ENCODE measurements around the gene SUDS3.

Gene SUDS3

GRCh38 chr12:118446247-118446646 is 69.9 kb downstream of the SUDS3 start:
- peak in 3 of 56 donors; percentile 0 to 9 (median 1) for DNase-seq

- DNase-seq = no peak
Measured at GRCh38 chr12:118447181-118447580, 70.8 kb downstream of the SUDS3 start.

GRCh38 chr12:118448341-118448740 is 72.0 kb downstream of the SUDS3 start:
- peak in 4 of 56 donors; percentile 0 to 15 (median 7) for DNase-seq

GRCh38 chr12:118455327-118455726 is 79.0 kb downstream of the SUDS3 start:
- no peak for DNase-seq

- DNase-seq = no peak
Measured at GRCh38 chr12:118456741-118457140, 80.4 kb downstream of the SUDS3 start.

GRCh38 chr12:118459110-118459509 is 82.8 kb downstream of the SUDS3 start:
- no peak for DNase-seq

- peak in 10 of 56 donors; percentile 0 to 42 (median 13) for DNase-seq
Measured at GRCh38 chr12:118463677-118464076, 87.3 kb downstream of the SUDS3 start.

GRCh38 chr12:118465706-118466105 is 89.4 kb downstream of the SUDS3 start:
- DNase-seq = no peak

Measured in nucleus accumbens (tissue), 56 donors.